ENCODE results near the gene ABHD2.
A peak's percentile ranks its signal among the peaks of the same experiment; 100 is the strongest.

The ABHD2 gene

GRCh38 chr15:89097313-89097712, 9.1 kb downstream of the ABHD2 start:
- H3K27me3 ChIP-seq (replicated peaks in 2 of 5; ENCODE audit: control insufficient read depth in 4 of 5, insufficient read depth in 5 of 5, low read length in 4 of 5) = no peaks in the 10 kb centered on the region
- H3K4me3 ChIP-seq (ENCODE audit: control insufficient read depth in 1 of 7, extremely low read depth in 1 of 7, insufficient read depth in 4 of 7, low read depth in 2 of 7, low read length in 6 of 7) = no peak overlapping the region
- H3K4me1 ChIP-seq (ENCODE audit: control extremely low read depth in 1 of 4, control insufficient read depth in 4 of 4, insufficient read depth in 4 of 4, low read length in 3 of 4) = peaks cover 6 to 51% (median 34%) of the 10 kb centered on the region in 4 experiments
- ChIA-PET CTCF (interaction anchor here (0.9 to 10.1 kb wide), 9 partner anchors 9 to 74 kb away, joined by 3 to 59 read pairs (median 5); no protein-coding TSS in a partner anchor), POLR2A (interaction anchor here (0.7 kb wide), 1 partner anchor 9 kb away, joined by 4 read pairs; the partner anchor contains the start of gene ABHD2)
- H3K36me3 ChIP-seq (ENCODE audit: control insufficient read depth in 4 of 4, insufficient read depth in 4 of 4, low read length in 3 of 4) = peaks cover 2 to 28% (median 8%) of the 10 kb centered on the region in 4 experiments
- H3K27ac ChIP-seq (ENCODE audit: insufficient read depth in 1 of 2, low read depth in 1 of 2, low read length in 2 of 2, poor library complexity in 1 of 2, severe bottlenecking in 2 of 2) = no peak overlapping the region
- WGBS (ENCODE audit: insufficient coverage) = no CpG with 5 or more reads among the region's 1 CpG
- H3K9me3 ChIP-seq (ENCODE audit: control extremely low read depth in 1 of 5, control insufficient read depth in 4 of 5, insufficient read depth in 2 of 5, low read depth in 1 of 5, low read length in 4 of 5) = no peaks in the 10 kb centered on the region
- no peak for DNase-seq

GRCh38 chr15:89098281-89098680, 10.0 kb downstream of the ABHD2 start:
- H3K27me3 ChIP-seq (replicated peaks in 2 of 5; ENCODE audit: control insufficient read depth in 4 of 5, insufficient read depth in 5 of 5, low read length in 4 of 5) = no peaks in the 10 kb centered on the region
- ChIA-PET CTCF (interaction anchor here (0.6 to 10.1 kb wide), 8 partner anchors 9 to 77 kb away, joined by 3 to 59 read pairs (median 8); no protein-coding TSS in a partner anchor), POLR2A (interaction anchor here (0.6 kb wide), 2 partner anchors 38 to 571 kb away, joined by 3 read pairs; no protein-coding TSS in a partner anchor)
- peaks cover 6 to 42% (median 28%) of the 10 kb centered on the region in 4 experiments for H3K4me1 ChIP-seq (ENCODE audit: control extremely low read depth in 1 of 4, control insufficient read depth in 4 of 4, insufficient read depth in 4 of 4, low read length in 3 of 4)
- 88% methylated on average over 1 of the region's 1 CpG for WGBS (ENCODE audit: insufficient coverage)
- no peak overlapping the region for H3K4me3 ChIP-seq (ENCODE audit: control insufficient read depth in 1 of 7, extremely low read depth in 1 of 7, insufficient read depth in 4 of 7, low read depth in 2 of 7, low read length in 6 of 7)
- no peak for DNase-seq
- peaks cover 2 to 34% (median 11%) of the 10 kb centered on the region in 4 experiments for H3K36me3 ChIP-seq (ENCODE audit: control insufficient read depth in 4 of 4, insufficient read depth in 4 of 4, low read length in 3 of 4)
- no peak overlapping the region for H3K27ac ChIP-seq (ENCODE audit: insufficient read depth in 1 of 2, low read depth in 1 of 2, low read length in 2 of 2, poor library complexity in 1 of 2, severe bottlenecking in 2 of 2)
- H3K9me3 ChIP-seq (ENCODE audit: control extremely low read depth in 1 of 5, control insufficient read depth in 4 of 5, insufficient read depth in 2 of 5, low read depth in 1 of 5, low read length in 4 of 5) = no peaks in the 10 kb centered on the region

GRCh38 chr15:89099968-89100367, 11.7 kb downstream of the ABHD2 start:
- DNase-seq = no peak
- Histone ChIP-seq H3K4me3 (ENCODE audit: control insufficient read depth in 1 of 7, extremely low read depth in 1 of 7, insufficient read depth in 4 of 7, low read depth in 2 of 7, low read length in 6 of 7) (no peak overlapping the region), H3K36me3 (ENCODE audit: control insufficient read depth in 4 of 4, insufficient read depth in 4 of 4, low read length in 3 of 4) (peaks cover 2 to 42% (median 19%) of the 10 kb centered on the region in 4 experiments), H3K4me1 (ENCODE audit: control extremely low read depth in 1 of 4, control insufficient read depth in 4 of 4, insufficient read depth in 4 of 4, low read length in 3 of 4) (peaks cover 0 to 25% (median 14%) of the 10 kb centered on the region in 4 experiments), H3K27me3 (replicated peaks in 2 of 5; ENCODE audit: control insufficient read depth in 4 of 5, insufficient read depth in 5 of 5, low read length in 4 of 5) (no peaks in the 10 kb centered on the region), H3K9me3 (ENCODE audit: control extremely low read depth in 1 of 5, control insufficient read depth in 4 of 5, insufficient read depth in 2 of 5, low read depth in 1 of 5, low read length in 4 of 5) (no peaks in the 10 kb centered on the region), H3K27ac (ENCODE audit: insufficient read depth in 1 of 2, low read depth in 1 of 2, low read length in 2 of 2, poor library complexity in 1 of 2, severe bottlenecking in 2 of 2) (no peak overlapping the region)
- CTCF ChIA-PET = interaction anchor here (1.2 to 10.1 kb wide), 4 partner anchors 10 to 42 kb away, joined by 3 to 59 read pairs (median 9); no protein-coding TSS in a partner anchor
- POLR2A ChIA-PET = no interaction called here
- WGBS (ENCODE audit: insufficient coverage) = 83% methylated on average over 2 of the region's 3 CpGs

GRCh38 chr15:89101302-89102193, 13.3 kb downstream of the ABHD2 start:
- Histone ChIP-seq H3K27me3 (replicated peaks in 2 of 5; ENCODE audit: control insufficient read depth in 4 of 5, insufficient read depth in 5 of 5, low read length in 4 of 5) (no peaks in the 10 kb centered on the region), H3K4me3 (ENCODE audit: control insufficient read depth in 1 of 7, extremely low read depth in 1 of 7, insufficient read depth in 4 of 7, low read depth in 2 of 7, low read length in 6 of 7) (no peak overlapping the region), H3K9me3 (ENCODE audit: control extremely low read depth in 1 of 5, control insufficient read depth in 4 of 5, insufficient read depth in 2 of 5, low read depth in 1 of 5, low read length in 4 of 5) (no peaks in the 10 kb centered on the region), H3K27ac (ENCODE audit: insufficient read depth in 1 of 2, low read depth in 1 of 2, low read length in 2 of 2, poor library complexity in 1 of 2, severe bottlenecking in 2 of 2) (no peak overlapping the region), H3K36me3 (ENCODE audit: control insufficient read depth in 4 of 4, insufficient read depth in 4 of 4, low read length in 3 of 4) (peaks cover 2 to 50% (median 19%) of the 10 kb centered on the region in 4 experiments), H3K4me1 (ENCODE audit: control extremely low read depth in 1 of 4, control insufficient read depth in 4 of 4, insufficient read depth in 4 of 4, low read length in 3 of 4) (peaks cover 0 to 15% (median 5%) of the 10 kb centered on the region in 4 experiments)
- WGBS (ENCODE audit: insufficient coverage) = 96% methylated on average over 5 of the region's 8 CpGs
- ChIA-PET CTCF (interaction anchor here (0.9 to 10.1 kb wide), 3 partner anchors 13 to 28 kb away, joined by 3 to 59 read pairs (median 3); no protein-coding TSS in a partner anchor), POLR2A (no interaction called here)
- peak in 1 of 3 donors; percentile 44 for DNase-seq

- Histone ChIP-seq H3K27ac (ENCODE audit: insufficient read depth in 1 of 2, low read depth in 1 of 2, low read length in 2 of 2, poor library complexity in 1 of 2, severe bottlenecking in 2 of 2) (no peak overlapping the region), H3K4me3 (ENCODE audit: control insufficient read depth in 1 of 7, extremely low read depth in 1 of 7, insufficient read depth in 4 of 7, low read depth in 2 of 7, low read length in 6 of 7) (no peak overlapping the region), H3K9me3 (ENCODE audit: control extremely low read depth in 1 of 5, control insufficient read depth in 4 of 5, insufficient read depth in 2 of 5, low read depth in 1 of 5, low read length in 4 of 5) (no peaks in the 10 kb centered on the region), H3K4me1 (ENCODE audit: control extremely low read depth in 1 of 4, control insufficient read depth in 4 of 4, insufficient read depth in 4 of 4, low read length in 3 of 4) (peaks cover 8 to 33% (median 23%) of the 10 kb centered on the region in 4 experiments), H3K27me3 (replicated peaks in 2 of 5; ENCODE audit: control insufficient read depth in 4 of 5, insufficient read depth in 5 of 5, low read length in 4 of 5) (no peaks in the 10 kb centered on the region), H3K36me3 (ENCODE audit: control insufficient read depth in 4 of 4, insufficient read depth in 4 of 4, low read length in 3 of 4) (peaks cover 2 to 57% (median 20%) of the 10 kb centered on the region in 4 experiments)
- 94% methylated on average over 3 of the region's 5 CpGs for WGBS (ENCODE audit: insufficient coverage)
- CTCF ChIA-PET = interaction anchor here (0.7 to 10.1 kb wide), 10 partner anchors 9 to 74 kb away, joined by 3 to 59 read pairs (median 6); no protein-coding TSS in a partner anchor
- POLR2A ChIA-PET = no interaction called here
- DNase-seq = no peak
Observed at GRCh38 chr15:89103481-89104171, 15.4 kb downstream of the ABHD2 start.

GRCh38 chr15:89104172-89104564, 15.9 kb downstream of the ABHD2 start:
- Histone ChIP-seq H3K4me1 (ENCODE audit: control extremely low read depth in 1 of 4, control insufficient read depth in 4 of 4, insufficient read depth in 4 of 4, low read length in 3 of 4) (peaks cover 8 to 38% (median 28%) of the 10 kb centered on the region in 4 experiments), H3K4me3 (ENCODE audit: control insufficient read depth in 1 of 7, extremely low read depth in 1 of 7, insufficient read depth in 4 of 7, low read depth in 2 of 7, low read length in 6 of 7) (no peak overlapping the region), H3K9me3 (ENCODE audit: control extremely low read depth in 1 of 5, control insufficient read depth in 4 of 5, insufficient read depth in 2 of 5, low read depth in 1 of 5, low read length in 4 of 5) (no peaks in the 10 kb centered on the region), H3K36me3 (ENCODE audit: control insufficient read depth in 4 of 4, insufficient read depth in 4 of 4, low read length in 3 of 4) (peaks cover 2 to 51% (median 21%) of the 10 kb centered on the region in 4 experiments), H3K27me3 (replicated peaks in 2 of 5; ENCODE audit: control insufficient read depth in 4 of 5, insufficient read depth in 5 of 5, low read length in 4 of 5) (no peaks in the 10 kb centered on the region), H3K27ac (ENCODE audit: insufficient read depth in 1 of 2, low read depth in 1 of 2, low read length in 2 of 2, poor library complexity in 1 of 2, severe bottlenecking in 2 of 2) (no peak overlapping the region)
- POLR2A ChIA-PET = no interaction called here
- CTCF ChIA-PET = interaction anchor here (0.8 to 10.1 kb wide), 11 partner anchors 8 to 73 kb away, joined by 3 to 59 read pairs (median 6); no protein-coding TSS in a partner anchor
- no peak for DNase-seq
- 100% methylated on average over 9 of the region's 9 CpGs for WGBS (ENCODE audit: insufficient coverage)

Data from common myeloid progenitor, CD34-positive (primary cell).